ENCODE results near the gene RDH8. TPM values are rescaled to one million over a fixed set of nuclear protein-coding genes. Genes with fewer than 3 reads are reported as not detected.

The RDH8 gene
- polyA plus RNA-seq, 3 donors = 0.12 TPM; not detected in 2

Other genes starting within 250 kb of the RDH8 start
- 10 to 100 TPM in 1 of 3 donors, 1 to 10 TPM in 2; 2.6 to 10.1 (median 4.3) TPM for gene ZNF846, start 244.7 kb upstream of the RDH8 start, polyA plus RNA-seq
- 10 to 100 TPM; 10.2 to 25.7 (median 19.3) TPM for gene FBXL12, start 194.4 kb upstream of the RDH8 start, polyA plus RNA-seq
- gene UBL5, start 185.6 kb upstream of the RDH8 start, polyA plus RNA-seq = 100 to 1,000 TPM; 276 to 718 (median 639) TPM
- 100 to 1,000 TPM in 1 of 3 donors, 10 to 100 TPM in 2; 49.5 to 118 (median 83.0) TPM for gene PIN1, start 178.2 kb upstream of the RDH8 start, polyA plus RNA-seq
- 10 to 100 TPM in 2 of 3 donors, 1 to 10 TPM in 1; 8.7 to 61.4 (median 17.2) TPM for gene OLFM2, start 77.0 kb upstream of the RDH8 start, polyA plus RNA-seq
- gene COL5A3, start 3.0 kb upstream of the RDH8 start, polyA plus RNA-seq = 10 to 100 TPM; 12.9 to 62.2 (median 43.2) TPM
- 10 to 100 TPM; 17.2 to 27.4 (median 22.2) TPM for gene SHFL, start 72.8 kb downstream of the RDH8 start, polyA plus RNA-seq
- gene ANGPTL6, start 89.2 kb downstream of the RDH8 start, polyA plus RNA-seq = 1 to 10 TPM in 1 of 3 donors, under 1 TPM in 2; 0.22 to 1.0 (median 0.43) TPM
- gene PPAN, start 92.9 kb downstream of the RDH8 start, polyA plus RNA-seq = 10 to 100 TPM; 21.7 to 59.1 (median 37.2) TPM
- gene P2RY11, start 98.2 kb downstream of the RDH8 start, polyA plus RNA-seq = 10 to 100 TPM in 1 of 3 donors, 1 to 10 TPM in 2; 3.6 to 10.7 (median 4.3) TPM
- 100 to 1,000 TPM; 193 to 249 (median 243) TPM for gene EIF3G, start 106.4 kb downstream of the RDH8 start, polyA plus RNA-seq
- 10 to 100 TPM in 2 of 3 donors, 1 to 10 TPM in 1; 8.3 to 41.1 (median 27.0) TPM for gene DNMT1, start 181.5 kb downstream of the RDH8 start, polyA plus RNA-seq
- 10 to 100 TPM in 1 of 3 donors, 1 to 10 TPM in 2; 1.2 to 15.2 (median 4.0) TPM for gene S1PR2, start 217.8 kb downstream of the RDH8 start, polyA plus RNA-seq
- 10 to 100 TPM; 33.4 to 85.7 (median 40.5) TPM for gene MRPL4, start 238.7 kb downstream of the RDH8 start, polyA plus RNA-seq